Gastroesophageal sphincter (tissue), 4 donors: ENCODE measurements around the gene MICU1. TPM values are rescaled to one million over a fixed set of nuclear protein-coding genes. Genes with fewer than 3 reads are reported as not detected.

Experiments
- ATAC-seq: fragments of 150-250 bp; one replicate; pipeline ENCODE4 v1.9.1; 2016; ENCODE audit warnings: mild to moderate bottlenecking, moderate library complexity
- H3K27ac ChIP-seq, 4 donors: fragments of 200-600 bp; sonication (generic) in 3 of 4; 1 replicate in 3 of 4; 2 replicates in 1 of 4; pipeline ENCODE4 v1.5.1; 2016 to 2019
- H3K27me3 ChIP-seq: fragments of 200-600 bp; sonication (generic); one replicate; pipeline ENCODE4 v1.5.1; 2019
- H3K36me3 ChIP-seq, 2 donors: fragments of 200-600 bp; sonication (generic); one replicate each; pipeline ENCODE4 v1.5.1; 2019; ENCODE audit warnings: control low read depth in 1 of 2
- H3K4me1 ChIP-seq, 3 donors: fragments of 200-600 bp; sonication (generic); 1 replicate in 2 of 3; 2 replicates in 1 of 3; pipeline ENCODE4 v1.5.1; 2016 to 2019; ENCODE audit warnings: control low read depth in 2 of 3
- H3K4me3 ChIP-seq, 2 donors: fragments of 200-600 bp; sonication (generic); one replicate each; pipeline ENCODE4 v1.5.1; 2019; ENCODE audit warnings: mild to moderate bottlenecking in 1 of 2, moderate library complexity in 1 of 2
- H3K9me3 ChIP-seq, 3 donors: fragments of 200-600 bp; sonication (generic); one replicate each; pipeline ENCODE4 v1.5.1; 2017 to 2019; ENCODE audit warnings: control low read depth in 2 of 3
- CTCF ChIP-seq, 4 experiments: fragments of 200-600 bp in 2 of 4; fragments of 450-650 bp in 2 of 4; sonication (generic) in 1 of 4; IDR thresholded peaks; one replicate each; pipeline ENCODE4 v1.5.1; 2017 to 2019; ENCODE audit warnings: antibody characterized with exemption in 4 of 4, mild to moderate bottlenecking in 2 of 4, moderate library complexity in 2 of 4
- EP300 ChIP-seq: sonication (generic); formaldehyde crosslinking; IDR thresholded peaks from one replicate; pipeline ENCODE4 v1.6.1; 2017; ENCODE audit warnings: antibody characterized with exemption, mild to moderate bottlenecking
- POLR2A ChIP-seq, 2 donors: fragments of 450-650 bp; IDR thresholded peaks; one replicate each; pipeline ENCODE4 v1.6.1; 2017; ENCODE audit warnings: antibody characterized with exemption in 2 of 2, mild to moderate bottlenecking in 2 of 2, moderate library complexity in 1 of 2
- POLR2AphosphoS5 ChIP-seq: sonication (generic); formaldehyde crosslinking; IDR thresholded peaks from one replicate; pipeline ENCODE4 v1.6.1; 2017; ENCODE audit warnings: antibody characterized with exemption
- WGBS, 2 donors: methylation state at CpG; one replicate each; pipeline ENCODE4 v1.1.5; 2018; ENCODE audit warnings: low coverage in 1 of 2; 5-methylcytosine and 5-hydroxymethylcytosine counted together
- total RNA-seq, 4 donors: library from RNA; depleted of rRNA; stranded (reverse); fragments of >200 nt; gene quantifications; one replicate each; pipeline ENCODE4 v1.1.0, GENCODE V29; 2016

The MICU1 gene
- total RNA-seq, 4 donors from 2014 or later, result 37.5 to 42.2 (median 40.8) TPM

DNA sequence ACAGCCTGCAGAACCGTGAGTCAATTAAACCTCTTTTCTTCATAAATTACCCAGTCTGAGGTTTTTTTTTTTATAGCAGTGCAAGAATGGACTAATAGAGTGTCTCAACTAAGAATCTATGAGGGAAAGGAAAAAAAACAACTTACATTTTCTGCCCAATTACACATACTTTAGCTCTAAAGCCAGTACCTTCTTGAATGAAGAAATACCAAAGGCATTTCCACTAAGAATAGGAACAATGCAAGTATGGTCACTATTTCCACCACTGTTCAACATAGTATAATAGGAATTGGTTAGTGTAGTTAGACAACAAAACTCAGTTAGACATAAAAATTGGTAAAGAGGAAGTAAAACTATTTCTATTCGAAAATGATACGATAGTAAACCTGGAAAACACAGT lies 37.6 kb downstream of the MICU1 start:
- no peak for ATAC-seq
- Histone ChIP-seq H3K4me1 (peaks cover 0 to 5% (median 0%) of the 10 kb centered on the region in 3 donors), H3K27me3 (no peaks in the 10 kb centered on the region), H3K4me3 (no peak overlapping the region), H3K27ac (no peak overlapping the region), H3K9me3 (no peaks in the 10 kb centered on the region), H3K36me3 (no peaks in the 10 kb centered on the region)
- 79 to 90% methylated on average over 3 of the region's 3 CpGs for WGBS, 2 donors
- TF ChIP-seq CTCF (IDR thresholded peaks at IDR 0.05) (no peak), POLR2AphosphoS5 (no peak), EP300 (no peak)

DNA sequence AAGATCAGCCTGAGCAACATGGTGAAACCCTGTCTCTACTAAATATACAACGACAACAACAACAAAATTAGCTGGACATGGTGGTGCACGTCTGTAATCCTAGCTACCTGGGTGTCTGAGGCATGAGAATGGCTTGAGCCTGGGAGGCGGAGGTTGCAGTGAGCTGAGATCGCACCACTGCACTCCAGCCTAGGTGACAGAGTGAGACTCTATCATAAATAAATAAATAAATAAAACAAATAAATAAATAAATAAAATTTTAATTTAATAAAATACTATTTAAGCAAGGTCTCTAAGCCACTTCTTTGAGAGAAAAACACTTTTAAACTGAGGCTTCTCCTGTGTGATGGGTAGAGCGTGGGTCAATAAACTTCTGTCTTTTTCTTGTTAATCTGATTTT lies 38.3 kb downstream of the MICU1 start:
- Histone ChIP-seq H3K27ac (no peak overlapping the region), H3K4me3 (no peak overlapping the region), H3K36me3 (no peaks in the 10 kb centered on the region), H3K27me3 (no peaks in the 10 kb centered on the region), H3K4me1 (peaks cover 0 to 5% (median 0%) of the 10 kb centered on the region in 3 donors), H3K9me3 (no peaks in the 10 kb centered on the region)
- TF ChIP-seq POLR2A (IDR thresholded peaks at IDR 0.05) (no peak), POLR2AphosphoS5 (no peak), EP300 (no peak), CTCF (IDR thresholded peaks at IDR 0.05) (no peak)
- 99 to 100% methylated on average over 5 of the region's 5 CpGs for WGBS, 2 donors
- no peak for ATAC-seq

GRCh38 chr10:72574636-72575035 lies 51.2 kb downstream of the MICU1 start:
- 68 to 87% methylated on average over 3 to 4 of the region's 4 CpGs for WGBS, 2 donors
- no peak overlapping the region for H3K27ac ChIP-seq

GRCh38 chr10:72573079-72573478 lies 52.8 kb downstream of the MICU1 start:
- H3K27ac ChIP-seq, result no peak overlapping the region
- ATAC-seq, result no peak
- H3K27me3 ChIP-seq, result no peaks in the 10 kb centered on the region
- WGBS, 2 donors, result 97 to 100% methylated on average over 2 of the region's 2 CpGs
- no peak overlapping the region for H3K4me3 ChIP-seq
- H3K36me3 ChIP-seq, result no peaks in the 10 kb centered on the region
- peaks cover 0 to 15% (median 0%) of the 10 kb centered on the region in 3 donors for H3K4me1 ChIP-seq
- TF ChIP-seq EP300, result no peak
- H3K9me3 ChIP-seq, result no peaks in the 10 kb centered on the region

More at GRCh38 chr10:72574636-72575035, 51.2 kb downstream of the MICU1 start:
- Histone ChIP-seq H3K9me3 (no peaks in the 10 kb centered on the region), H3K4me1 (peaks cover 0 to 15% (median 0%) of the 10 kb centered on the region in 3 donors), H3K27me3 (no peaks in the 10 kb centered on the region), H3K36me3 (no peaks in the 10 kb centered on the region), H3K4me3 (no peak overlapping the region)
- TF ChIP-seq EP300, result no peak
- TF ChIP-seq POLR2AphosphoS5, result no peak
- no peak for TF ChIP-seq CTCF (IDR thresholded peaks at IDR 0.05)
- ATAC-seq, result no peak

GRCh38 chr10:72567889-72568640 lies 57.8 kb downstream of the MICU1 start:
- TF ChIP-seq POLR2AphosphoS5, result no peak
- TF ChIP-seq CTCF (IDR thresholded peaks at IDR 0.05), result peak in 1 of 4 experiments; percentile 29
- no peak for TF ChIP-seq EP300
- peaks cover 0 to 33% of the 10 kb centered on the region in 2 donors for H3K36me3 ChIP-seq
- no peaks in the 10 kb centered on the region for H3K9me3 ChIP-seq
- no peak for ATAC-seq
- no peak overlapping the region for H3K4me3 ChIP-seq
- 63 to 70% methylated on average over 4 of the region's 4 CpGs for WGBS, 2 donors
- H3K27me3 ChIP-seq, result no peaks in the 10 kb centered on the region
- H3K4me1 ChIP-seq, result peaks cover 0 to 17% (median 0%) of the 10 kb centered on the region in 3 donors
- no peak overlapping the region for H3K27ac ChIP-seq
